Measurements from ENCODE around the gene TSFM. TPM values are rescaled to one million over a fixed set of nuclear protein-coding genes. Genes with fewer than 3 reads are reported as not detected.

Gene TSFM
- total RNA-seq, 1 donor from 2014 or later = 52.4 TPM

DNA sequence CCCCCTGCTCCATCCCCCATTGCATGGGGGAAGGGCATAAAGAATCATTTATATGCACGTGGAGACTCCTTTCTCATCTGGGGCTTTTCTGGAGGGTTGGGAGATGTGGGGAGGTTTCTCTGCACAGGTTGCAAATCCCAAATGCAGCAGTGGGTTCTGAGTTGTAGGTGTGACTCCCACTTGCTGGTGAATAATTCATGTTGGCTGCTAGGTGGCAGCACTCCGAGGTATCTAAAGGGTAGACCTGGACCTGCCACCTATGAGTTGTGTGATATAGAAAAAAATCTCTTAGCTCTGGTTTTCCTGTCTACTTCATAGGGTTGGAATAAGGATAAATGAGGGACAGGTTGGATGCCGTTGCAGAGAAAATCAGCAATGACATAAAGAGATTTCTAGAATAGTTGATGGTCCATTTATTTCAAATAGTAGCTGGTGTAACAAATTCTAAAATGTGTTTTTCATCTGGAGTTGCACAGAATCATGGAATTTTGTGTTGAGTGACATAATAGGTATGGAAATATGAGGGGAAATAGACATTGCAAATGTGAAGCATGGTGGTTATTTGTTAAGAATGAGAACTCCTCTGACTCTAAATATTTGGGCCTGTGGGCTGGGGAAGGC lies 23.1 kb upstream of the TSFM start:
- DNase-seq (no peak), ATAC-seq (no peak)
- intact Hi-C loops (cut with micrococcal nuclease) = no loop called here

DNA sequence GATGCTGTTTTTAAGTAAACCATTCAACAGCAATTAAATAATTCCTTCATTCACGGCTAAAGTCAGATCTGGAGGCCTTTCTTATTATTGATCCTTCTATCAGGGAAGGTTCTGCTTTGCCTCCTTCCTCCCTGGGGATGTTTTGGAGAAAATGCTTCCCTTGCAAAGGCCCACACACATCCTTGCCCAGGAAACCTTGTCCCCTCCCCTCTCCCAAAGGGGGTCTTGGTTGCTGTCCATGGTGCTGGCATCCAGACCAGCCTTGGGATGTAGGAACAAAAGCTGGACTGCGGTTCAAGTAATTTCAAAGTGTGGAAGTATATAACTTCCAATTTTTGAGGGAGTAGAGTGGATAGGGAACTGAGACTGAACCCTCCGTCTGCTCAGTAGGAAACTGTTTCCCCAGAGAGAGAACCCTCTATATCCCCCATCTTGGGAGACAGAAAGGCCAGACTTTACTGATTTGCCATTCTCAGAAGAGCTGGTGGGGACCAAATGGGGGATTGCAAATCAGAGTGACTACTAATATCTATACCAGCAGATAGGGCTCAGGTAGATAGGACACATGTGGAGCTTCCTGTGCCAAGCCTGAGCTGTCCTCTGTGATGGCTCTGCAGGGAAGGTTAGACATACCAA lies 22.1 kb upstream of the TSFM start:
- intact Hi-C loops (cut with micrococcal nuclease) = no loop called here
- no peak for DNase-seq
- ATAC-seq = no peak

DNA sequence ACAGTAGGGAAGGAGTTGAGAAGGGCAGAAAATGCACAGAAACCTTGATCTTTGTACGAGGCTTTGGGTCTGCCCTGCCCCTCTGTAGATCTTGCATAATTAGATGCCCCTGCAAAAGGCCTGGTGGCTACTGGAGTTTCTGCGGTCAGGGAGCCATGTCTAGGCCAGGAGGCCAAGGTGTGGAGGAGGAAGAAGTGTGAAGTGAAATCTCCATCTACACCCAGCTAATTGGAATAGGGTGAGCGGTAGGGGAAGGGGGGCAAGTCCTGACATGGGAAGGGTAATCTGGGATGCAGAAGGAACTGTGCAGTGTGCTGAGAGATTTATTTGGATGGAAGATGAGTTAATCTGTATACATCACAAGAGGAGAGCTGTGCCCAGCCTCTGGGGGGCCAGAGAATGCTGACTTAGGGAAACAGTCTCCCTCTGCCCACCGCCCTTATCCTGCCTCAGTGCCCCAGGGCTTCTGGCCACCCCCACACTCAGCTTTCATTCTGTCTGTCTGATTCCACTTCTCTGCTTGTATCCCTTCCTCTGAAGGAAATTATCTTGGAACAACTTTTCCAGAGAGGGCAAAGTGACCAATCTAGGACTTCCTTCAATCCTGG lies 21.1 kb upstream of the TSFM start:
- DNase-seq = no peak
- intact Hi-C loops (cut with micrococcal nuclease) = no loop called here
- ATAC-seq = no peak

DNA sequence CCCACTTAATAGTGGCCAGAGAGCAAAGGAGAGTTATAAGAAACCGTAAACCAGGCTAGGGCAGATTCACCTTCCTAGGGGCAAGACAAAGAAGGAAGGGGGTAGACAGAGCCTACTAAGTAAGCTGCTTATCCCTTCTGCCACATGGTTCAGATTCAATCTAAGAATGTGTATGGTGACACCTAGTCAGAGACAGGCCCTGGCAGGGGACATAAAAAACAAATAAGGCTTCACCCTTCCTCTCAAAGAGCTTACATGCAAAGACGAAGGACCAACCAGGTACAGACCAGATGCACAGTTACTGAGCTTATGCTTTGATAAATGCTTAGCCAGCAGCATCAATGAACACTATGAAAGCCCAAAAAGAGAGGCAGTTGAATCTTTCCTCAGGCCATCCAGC lies 20.1 kb upstream of the TSFM start:
- intact Hi-C loops (cut with micrococcal nuclease) = no loop called here
- DNase-seq = no peak
- ATAC-seq = no peak

DNA sequence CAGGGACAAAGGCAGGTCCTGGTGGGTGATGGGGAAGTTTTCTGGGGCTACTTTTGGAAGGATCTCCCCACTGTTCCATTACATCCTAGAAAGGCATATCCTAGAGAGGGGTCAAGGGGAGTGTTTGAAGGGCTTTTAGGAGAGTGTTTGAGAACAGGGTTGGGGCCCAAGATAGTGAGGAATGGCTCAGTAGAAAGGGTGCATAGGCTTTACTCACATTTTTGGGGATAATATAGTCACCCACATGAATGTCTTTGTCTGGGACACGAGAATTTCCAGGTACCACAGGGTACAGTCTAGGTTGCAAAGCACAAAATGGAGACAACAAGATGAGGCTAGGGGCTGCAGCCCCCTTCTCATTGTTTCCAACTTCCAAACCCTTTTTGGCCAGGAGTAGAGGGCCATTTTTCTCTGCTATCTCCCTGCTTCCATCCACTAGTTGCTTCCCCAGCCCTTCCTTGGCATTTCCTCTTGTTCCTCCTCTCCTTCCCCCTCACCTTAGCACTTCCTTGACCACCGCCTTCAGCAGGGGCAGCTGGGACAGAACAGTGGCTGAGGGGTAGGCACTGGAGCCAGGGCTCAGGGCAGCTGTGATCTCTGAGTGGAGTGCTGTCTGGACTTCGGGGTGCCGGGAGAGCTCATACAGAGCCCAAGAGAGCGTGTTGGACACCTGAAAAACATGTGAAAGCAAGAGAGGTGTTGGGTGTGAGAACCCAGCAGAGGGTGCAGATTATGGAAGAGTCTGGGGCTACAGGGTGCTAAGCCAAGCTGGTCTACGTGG lies 18.5 kb upstream of the TSFM start:
- DNase-seq (no peak), ATAC-seq (no peak)
- intact Hi-C loops (cut with micrococcal nuclease) = no loop called here

DNA sequence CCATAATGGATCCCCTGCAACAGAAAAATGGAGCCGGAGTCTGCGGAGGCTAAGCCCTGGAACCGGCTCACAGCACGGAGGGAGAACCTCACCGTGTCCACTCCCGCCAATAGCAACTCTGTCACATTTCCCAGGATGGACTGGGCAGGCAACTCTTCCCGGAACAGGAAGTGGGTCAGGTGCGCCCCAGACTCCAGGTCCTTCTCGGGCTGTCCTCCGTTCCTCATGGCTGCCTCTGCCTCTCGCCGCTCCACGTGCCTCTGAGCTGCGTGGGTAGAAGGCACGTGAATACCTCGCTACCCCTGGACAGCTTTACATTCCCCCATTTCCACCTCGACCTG lies 18.0 kb upstream of the TSFM start:
- intact Hi-C loops (cut with micrococcal nuclease) = no loop called here
- ATAC-seq (no peak), DNase-seq (no peak)

DNA sequence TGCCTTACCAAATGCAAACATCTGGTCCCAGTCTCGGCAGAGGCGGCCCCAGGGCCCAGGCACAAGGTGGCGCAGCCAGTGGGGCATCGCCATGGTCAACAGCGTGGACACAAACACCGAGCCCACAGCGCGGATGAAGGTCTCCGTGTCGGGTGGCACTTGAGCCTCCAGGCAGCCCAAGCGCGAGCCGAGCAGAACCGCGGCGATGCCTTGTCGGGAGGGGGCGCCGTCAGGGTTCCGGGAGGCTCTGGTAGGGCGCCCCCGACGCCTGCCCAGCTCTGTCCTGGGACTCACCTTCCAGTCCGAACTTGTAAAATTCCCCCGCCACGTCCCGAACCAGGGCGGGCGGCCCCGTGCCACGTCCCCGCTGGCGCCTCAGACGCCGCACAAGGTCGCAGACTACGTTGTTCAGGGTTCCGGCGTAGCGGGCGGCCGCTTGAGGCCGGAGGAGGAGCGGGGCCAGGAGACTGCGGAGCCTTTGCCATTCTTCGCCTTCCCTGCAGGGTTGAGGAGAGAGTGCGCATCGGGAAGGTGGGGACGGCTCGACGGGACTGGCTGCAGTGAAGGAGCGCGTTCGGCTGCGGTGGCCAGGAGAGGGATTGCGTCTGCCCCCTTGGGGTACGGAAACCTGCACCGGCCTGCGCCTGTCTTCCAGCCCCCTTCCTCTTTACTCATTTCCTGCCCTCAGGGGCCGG lies 17.4 kb upstream of the TSFM start:
- ATAC-seq (peak; percentile 56), DNase-seq (peak; percentile 61)
- intact Hi-C loops (cut with micrococcal nuclease) = no loop called here

DNA sequence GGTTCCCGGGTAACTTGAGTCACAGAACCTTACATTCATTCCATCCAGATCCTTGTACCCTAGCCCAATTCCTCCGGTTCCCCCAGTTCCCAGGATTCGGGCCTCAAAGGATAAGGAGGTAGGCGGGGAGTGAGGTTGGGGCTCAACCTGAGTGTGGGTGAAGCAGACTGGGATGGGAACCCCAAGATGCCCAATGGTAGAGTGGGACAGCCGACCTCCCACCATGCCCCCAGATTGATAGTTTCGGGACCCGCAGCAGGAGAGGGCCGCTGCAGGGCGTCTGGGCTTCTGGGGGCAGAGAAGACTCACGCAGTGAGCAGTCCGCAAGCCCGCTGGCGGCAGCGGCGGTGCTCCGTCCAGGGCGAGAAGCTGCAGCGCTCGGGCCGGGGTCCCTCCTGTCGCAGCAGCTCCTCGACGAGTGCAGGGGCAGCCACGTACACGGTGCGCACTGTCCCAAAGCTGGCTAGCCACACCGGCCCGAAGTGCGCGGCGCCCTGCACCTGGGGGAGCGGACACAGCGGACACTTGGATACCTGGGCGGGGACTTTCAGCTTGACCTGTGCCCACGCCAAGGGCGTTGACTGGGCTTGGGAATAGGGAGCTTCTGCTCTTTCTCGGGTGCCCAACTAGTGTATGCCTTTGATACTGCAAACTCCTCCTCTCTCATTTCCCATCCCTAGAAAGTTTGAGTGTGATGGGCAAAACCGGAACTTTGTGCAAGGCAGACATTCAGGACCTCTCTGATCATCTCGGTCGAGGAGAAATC lies 16.7 kb upstream of the TSFM start:
- peak; percentile 15 for ATAC-seq
- no peak for DNase-seq

DNA sequence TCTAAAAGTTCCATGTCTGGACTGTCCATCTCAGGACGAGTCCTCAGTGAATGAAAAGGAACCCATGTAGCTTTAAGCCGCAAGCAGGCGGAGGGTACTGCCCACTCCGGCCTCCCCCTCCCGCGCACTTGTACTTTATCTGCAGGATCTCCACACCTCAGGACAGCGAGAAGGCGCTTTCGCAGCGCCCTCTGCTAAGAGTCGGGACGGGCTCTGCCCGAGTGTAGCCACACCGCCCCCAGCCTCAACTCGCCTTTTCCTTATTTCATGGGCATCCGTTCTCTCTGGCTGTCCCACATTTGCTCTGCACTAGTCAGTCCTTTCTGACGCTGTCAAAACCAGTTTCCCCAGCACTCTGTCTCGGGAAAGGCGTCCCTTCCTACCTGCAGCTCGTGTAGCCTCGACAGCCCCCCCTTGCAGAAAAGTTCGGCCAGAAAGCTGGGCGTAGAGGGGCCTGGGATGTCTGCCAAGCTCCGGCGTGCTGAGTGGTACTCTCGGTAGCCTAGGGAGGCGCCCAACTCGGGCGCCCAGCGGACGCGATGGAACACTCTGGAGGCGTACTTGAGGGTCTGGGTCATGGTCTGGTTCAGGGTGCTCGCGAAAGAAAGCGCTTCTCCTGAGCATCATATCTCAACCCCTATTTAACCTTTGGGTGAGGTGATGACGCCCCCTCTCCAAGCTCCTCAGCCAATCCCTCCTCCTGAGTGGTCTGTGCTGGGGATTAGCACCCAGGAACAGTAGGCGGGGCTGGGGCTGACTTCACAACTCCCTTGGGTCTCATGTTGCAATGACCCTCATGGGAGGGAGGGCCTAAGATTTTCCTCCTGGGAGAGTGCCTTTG lies 15.9 kb upstream of the TSFM start, which contains the start of gene CYP27B1:
Gene CYP27B1, minus strand, starts transcription at position 615 of the 841 bp plus-strand sequence. Its CDS starts 37 bp downstream, at position 578.
- peak; percentile 57 for DNase-seq
- peak; percentile 24 for ATAC-seq
- intact Hi-C loops (cut with micrococcal nuclease) = no loop called here

More for the DNA sequence above, 16.7 kb upstream of the TSFM start:
- intact Hi-C loops (cut with micrococcal nuclease) = no loop called here

DNA sequence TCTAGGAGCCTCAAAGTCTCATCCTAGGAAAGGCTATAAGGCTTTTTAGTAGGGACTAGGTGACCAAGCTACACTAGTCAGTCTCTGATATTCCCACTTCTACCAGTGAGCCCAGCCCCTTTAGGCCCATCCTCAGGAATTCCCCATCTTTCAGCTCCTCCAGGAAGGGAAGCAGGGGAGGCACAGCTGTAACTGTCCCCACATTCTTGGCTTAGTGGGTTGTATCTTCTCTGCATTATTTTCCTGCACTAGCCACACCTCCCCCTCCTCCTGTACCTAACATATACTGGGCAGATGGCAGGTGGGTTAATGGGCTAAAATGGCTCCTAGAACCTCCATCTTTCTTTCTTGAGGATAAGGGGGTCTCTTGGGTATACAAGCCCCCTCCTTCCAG lies 15.3 kb upstream of the TSFM start:
- ATAC-seq (no peak), DNase-seq (no peak)
- intact Hi-C loops (cut with micrococcal nuclease) = no loop called here

DNA sequence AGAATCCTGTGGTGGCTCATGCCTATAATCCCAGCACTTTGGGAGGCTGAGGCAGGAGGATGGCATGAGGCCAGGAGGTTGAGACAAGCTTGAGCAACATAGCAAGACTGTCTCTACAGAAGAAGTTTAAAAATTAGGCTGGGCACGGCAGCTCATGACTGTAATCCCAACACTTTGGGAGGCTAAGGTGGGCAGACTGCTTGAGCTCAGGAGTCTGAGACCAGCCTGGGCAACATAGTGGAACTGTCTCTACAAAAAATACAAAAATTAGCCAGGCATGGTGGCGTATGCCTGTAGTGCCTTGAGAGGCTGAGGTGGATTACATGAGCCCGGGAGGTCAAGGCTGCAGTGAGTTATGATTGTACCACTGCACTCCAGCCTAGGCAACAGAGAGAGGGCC lies 14.7 kb upstream of the TSFM start:
- ATAC-seq (no peak), DNase-seq (no peak)
- intact Hi-C loops (cut with micrococcal nuclease) = no loop called here

DNA sequence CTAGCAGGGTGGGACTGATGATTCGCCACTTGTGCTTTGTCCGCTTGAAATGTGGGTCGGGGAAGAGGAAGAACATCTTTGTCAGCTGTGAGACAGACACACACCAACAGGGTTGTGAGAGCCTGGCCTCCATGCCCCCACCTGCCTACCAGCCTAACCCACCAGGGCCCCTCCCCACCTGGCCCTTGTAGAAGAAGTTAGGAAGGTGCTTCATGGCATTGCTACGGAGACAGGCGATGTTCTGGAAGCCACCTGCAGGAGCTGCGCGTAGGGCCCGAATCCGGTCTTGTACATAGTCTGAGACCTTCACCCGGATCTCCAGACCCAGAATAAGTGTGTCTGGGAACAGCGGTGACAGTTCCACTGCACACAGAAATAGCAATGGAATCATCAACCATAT lies 13.0 kb upstream of the TSFM start:
- intact Hi-C loops (cut with micrococcal nuclease) = no loop called here
- DNase-seq = no peak
- no peak for ATAC-seq

DNA sequence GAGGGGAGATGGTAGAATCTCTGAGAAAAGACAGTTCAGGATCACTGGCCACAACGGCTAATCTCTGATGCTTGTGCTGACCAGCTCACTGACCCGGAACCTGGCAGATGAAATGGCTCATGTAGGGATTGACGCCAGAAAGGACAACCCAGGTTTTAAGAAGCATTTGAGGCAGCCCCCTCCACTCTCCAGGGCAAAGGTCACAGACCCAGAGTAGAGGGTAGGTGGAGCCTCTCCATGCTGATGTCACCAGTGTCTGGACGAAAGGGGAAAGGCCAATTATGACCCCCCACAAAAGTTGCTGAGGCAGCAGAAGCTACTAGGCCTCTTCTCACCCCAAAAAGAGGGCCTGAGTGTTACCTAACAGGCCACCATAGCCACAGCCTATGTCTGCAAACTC lies 11.9 kb upstream of the TSFM start:
- intact Hi-C loops (cut with micrococcal nuclease) = no loop called here
- DNase-seq = no peak
- ATAC-seq = no peak

DNA sequence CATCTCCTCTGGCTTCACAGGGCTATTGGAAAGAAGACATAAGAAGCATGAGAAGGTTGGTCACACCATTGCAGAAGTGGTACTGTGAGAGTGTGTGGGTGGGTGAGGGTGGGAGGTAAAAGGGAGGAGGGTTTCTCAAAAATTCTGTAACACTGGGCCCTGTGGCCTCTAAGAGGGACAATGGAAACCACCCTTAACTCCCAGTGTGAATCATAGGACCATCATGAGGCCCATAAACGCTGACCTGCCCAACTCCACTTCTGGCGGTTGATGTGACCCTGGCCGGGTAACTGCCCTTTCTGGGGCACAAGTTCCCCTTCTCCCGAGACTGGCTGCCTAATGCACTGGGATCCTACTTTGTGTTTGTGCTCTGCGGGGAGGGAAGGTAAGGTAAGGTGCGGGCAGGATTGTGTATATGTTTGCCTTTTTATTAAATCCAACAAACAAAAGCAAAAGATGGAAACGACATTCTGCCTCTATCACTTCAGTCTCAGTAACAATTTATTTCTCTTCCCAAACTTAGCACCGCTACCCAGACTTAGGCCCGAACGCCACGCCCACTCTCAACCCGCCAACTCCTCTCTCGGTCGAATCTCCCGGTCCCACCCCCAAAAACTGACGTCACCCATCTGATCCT lies 11.2 kb upstream of the TSFM start:
- ATAC-seq (peak; percentile 78), DNase-seq (peak; percentile 88)
- intact Hi-C loops (cut with micrococcal nuclease) = no loop called here

DNA sequence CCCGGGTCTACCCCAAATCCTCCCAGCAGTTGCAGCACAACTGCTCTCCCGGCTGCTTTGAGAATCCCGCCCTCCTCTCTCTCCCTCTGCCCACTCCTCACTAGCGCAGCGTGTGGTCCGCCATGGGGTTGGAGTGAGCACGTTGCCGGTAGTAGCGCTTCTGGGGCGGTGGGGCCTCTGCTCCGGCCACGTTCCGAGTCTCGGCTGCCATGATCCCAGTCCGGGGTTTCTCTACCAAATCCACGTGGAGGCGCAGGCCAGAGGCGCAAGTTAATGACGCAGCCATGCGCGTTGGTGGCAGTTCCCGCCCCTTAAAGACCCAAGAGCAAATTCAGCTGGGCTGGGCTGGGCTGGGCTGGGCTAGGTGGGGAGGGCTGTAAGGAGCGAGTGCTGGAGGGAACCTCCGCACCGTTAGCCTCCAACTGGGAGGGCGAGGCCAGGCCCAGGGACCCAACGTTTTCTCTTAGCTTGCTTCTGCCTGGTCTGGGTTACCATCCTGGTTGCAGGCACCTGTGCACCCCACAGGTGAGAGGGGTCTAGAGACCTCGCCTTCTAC lies 10.6 kb upstream of the TSFM start, which contains the start of gene METTL1:
Gene METTL1, minus strand, starts transcription at position 233 of the 556 bp plus-strand sequence. Its CDS starts 22 bp downstream, at position 211.
- intact Hi-C loops (cut with micrococcal nuclease) = no loop called here
- ATAC-seq (peak; percentile 96), DNase-seq (peak; percentile 95)

DNA sequence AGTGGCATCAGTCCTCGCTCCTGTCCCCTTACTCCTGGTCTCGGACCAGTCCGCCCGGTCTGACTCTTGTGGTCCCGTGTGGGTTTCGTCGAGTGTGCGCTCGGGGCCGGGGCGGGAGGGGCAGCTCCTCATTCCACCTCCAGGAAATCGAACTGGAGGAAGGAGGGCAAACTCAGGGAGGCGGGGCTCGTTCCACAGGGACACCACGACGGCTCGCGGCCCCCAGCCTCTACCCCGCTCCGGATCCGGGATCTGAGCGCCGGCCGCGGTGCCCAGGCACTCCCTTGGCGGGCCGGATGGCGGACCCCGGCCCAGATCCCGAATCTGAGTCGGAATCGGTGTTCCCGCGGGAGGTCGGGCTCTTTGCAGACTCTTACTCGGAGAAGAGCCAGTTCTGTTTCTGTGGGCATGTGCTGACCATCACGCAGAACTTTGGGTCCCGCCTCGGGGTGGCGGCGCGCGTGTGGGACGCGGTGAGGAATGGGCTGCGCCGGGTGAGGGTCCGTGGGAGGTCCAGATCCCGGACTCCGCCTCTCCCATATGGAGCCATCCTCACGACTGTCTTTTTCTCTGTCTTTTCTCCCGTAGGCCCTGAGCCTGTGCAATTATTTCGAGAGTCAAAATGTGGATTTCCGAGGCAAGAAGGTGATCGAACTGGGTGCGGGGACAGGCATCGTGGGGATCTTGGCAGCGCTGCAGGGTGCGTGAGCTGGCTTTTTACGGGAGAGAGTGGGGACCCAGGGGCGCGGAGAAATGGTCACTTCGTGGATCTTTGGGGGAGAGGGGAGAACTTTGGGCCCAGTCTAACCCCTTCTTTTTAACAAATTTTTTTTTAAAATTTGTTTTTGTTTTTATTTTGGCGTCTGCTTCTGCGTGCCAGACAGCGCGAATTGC lies 9.9 kb upstream of the TSFM start, which contains the start of gene EEF1AKMT3:
Gene EEF1AKMT3, plus strand, starts transcription at position 186 of the 894 bp plus-strand sequence. Its CDS starts 111 bp downstream, at position 297.
- intact Hi-C loops (cut with micrococcal nuclease) = no loop called here
- ATAC-seq = peak; percentile 77
- DNase-seq = peak; percentile 74

Measured in left ventricle myocardium superior (tissue), 1 donor.